ENCODE results near the gene COG7. TPM values are rescaled to one million over a fixed set of nuclear protein-coding genes. Genes with fewer than 3 reads are reported as not detected.
A peak's percentile ranks its signal among the peaks of the same experiment; 100 is the strongest.

The COG7 gene
- total and polyA plus RNA-seq, 2 of the 13 experiments (the other 11 are each of a cell fraction or from before 2014, with no cell fraction given), result 12.6 to 54.5 TPM

- ATAC-seq, result no peak
- no TSS peak for BruUV-seq (replicated peaks)
- no peaks in the 10 kb centered on the region for H3K4me1 ChIP-seq (ENCODE audit: insufficient read depth, low read length)
- DNase-seq (ENCODE audit: low spot score), result no peak
- intact Hi-C loops (cut with micrococcal nuclease; ENCODE audit: unreplicated experiment), result no loop called here
- no peak overlapping the region for H3K9ac ChIP-seq (ENCODE audit: insufficient read depth, low read depth, low read length)
- no peak overlapping the region for H3K27ac ChIP-seq (ENCODE audit: extremely low read length, insufficient read depth, low read length)
- ChIA-PET POLR2A (no interaction called here), CTCF (ENCODE audit: low intra/inter-chr PET ratio, low total read pairs) (no interaction called here)
- no peak overlapping the region for H2AFZ ChIP-seq (ENCODE audit: low read length)
- H4K20me1 ChIP-seq (ENCODE audit: insufficient read depth, low read length), result no peaks in the 10 kb centered on the region; the same call in 1 of the 2 replicates
- no peak for TF ChIP-seq ERF (CRISPR knock-in tag; IDR thresholded peaks at IDR 0.05)
- no peak for TF ChIP-seq THRA (CRISPR knock-in tag; IDR thresholded peaks at IDR 0.05; ENCODE audit: borderline replicate concordance)
- TF ChIP-seq CTCF (CRISPR knock-in tag; IDR thresholded peaks at IDR 0.05), result peak; percentile 21; the same call in 1 of the 2 replicates
- TF ChIP-seq ZBTB42 (CRISPR knock-in tag; IDR thresholded peaks at IDR 0.05), result no peak
- TF ChIP-seq FUBP1 (CRISPR knock-in tag; IDR thresholded peaks at IDR 0.05; ENCODE audit: borderline replicate concordance), result no peak
- no peak for TF ChIP-seq ZBTB37 (CRISPR knock-in tag; IDR thresholded peaks at IDR 0.05)
- no peak for TF ChIP-seq ONECUT2 (CRISPR knock-in tag; IDR thresholded peaks at IDR 0.05)
- H3K36me3 ChIP-seq (replicated peaks in 1 of 2; ENCODE audit: control insufficient read depth in 1 of 2, insufficient read depth in 2 of 2, low read length in 2 of 2), result no peaks in the 10 kb centered on the region
- H3K79me2 ChIP-seq (ENCODE audit: insufficient read depth, low read length), result no peaks in the 10 kb centered on the region
- no peak overlapping the region for H3K4me3 ChIP-seq (replicated peaks in 1 of 3; ENCODE audit: insufficient read depth in 1 of 3, low read depth in 2 of 3, low read length in 3 of 3)
- no peak overlapping the region for H3K4me2 ChIP-seq (ENCODE audit: low read depth, low read length)
- in situ Hi-C loops (cut with HindIII; ENCODE audit: extremely low pct_ligation_motif_present, low pct_unique_long_range_greater_than_20kb), result no loop called here
- no peak for FAIRE-seq
- H3K27me3 ChIP-seq (ENCODE audit: control insufficient read depth in 1 of 2, insufficient read depth in 2 of 2, low read length in 2 of 2), result peaks cover 6 to 29% of the 10 kb centered on the region in 2 experiments
- no peaks in the 10 kb centered on the region for H3K9me3 ChIP-seq (ENCODE audit: low read length)
- 63% methylated on average over 5 of the region's 9 CpGs for WGBS (ENCODE audit: low lambda C conversion rate)
Observed at GRCh38 chr16:23371368-23371767, 81.6 kb downstream of the COG7 start.

Data from HepG2 (cell line).